Measurements from ENCODE around the gene COBL.
"Not testable (repeated sequence)": the region's sequence is repeated elsewhere in the genome, so short reads cannot be mapped to it uniquely, and the experiment has no call there.

Gene COBL

GRCh38 chr7:51227861-51228260 is 88.7 kb downstream of the COBL start:
- no peak for DNase-seq

GRCh38 chr7:51226916-51227535 is 89.6 kb downstream of the COBL start:
- DNase-seq: no peak

GRCh38 chr7:51226063-51226755 is 90.4 kb downstream of the COBL start:
- DNase-seq: no peak

- DNase-seq: no peak
These were observed 91.6 kb downstream of the COBL start for GRCh38 chr7:51224811-51225595.

GRCh38 chr7:51223505-51223904 is 93.1 kb downstream of the COBL start:
- no peak for DNase-seq

- no peak for DNase-seq
These were observed 93.7 kb downstream of the COBL start for GRCh38 chr7:51222916-51223315.

GRCh38 chr7:51220226-51220625 is 96.4 kb downstream of the COBL start:
- no peak for DNase-seq

- DNase-seq: no peak
These were observed 97.2 kb downstream of the COBL start for GRCh38 chr7:51219261-51219988.

- DNase-seq: no peak
These were observed 98.8 kb downstream of the COBL start for GRCh38 chr7:51217804-51218203.

- DNase-seq: no peak
These were observed 102.5 kb downstream of the COBL start for GRCh38 chr7:51214098-51214497.

- peak; percentile 85 for DNase-seq
These were observed 103.0 kb downstream of the COBL start for GRCh38 chr7:51213618-51214017.

- no peak for DNase-seq
These were observed 105.8 kb downstream of the COBL start for GRCh38 chr7:51210766-51211165.

GRCh38 chr7:51209426-51209825 is 107.2 kb downstream of the COBL start:
- DNase-seq: no peak

GRCh38 chr7:51208125-51208524 is 108.5 kb downstream of the COBL start:
- DNase-seq: not testable (repeated sequence)

GRCh38 chr7:51198654-51199053 is 118.0 kb downstream of the COBL start:
- no peak for DNase-seq

GRCh38 chr7:51190969-51191368 is 125.6 kb downstream of the COBL start:
- no peak for DNase-seq

GRCh38 chr7:51189777-51190176 is 126.8 kb downstream of the COBL start:
- no peak for DNase-seq

GRCh38 chr7:51188987-51189386 is 127.6 kb downstream of the COBL start:
- no peak for DNase-seq

GRCh38 chr7:51187941-51188340 is 128.7 kb downstream of the COBL start:
- DNase-seq: no peak

GRCh38 chr7:51186531-51186930 is 130.1 kb downstream of the COBL start:
- peak; percentile 51 for DNase-seq

GRCh38 chr7:51182636-51183166 is 133.9 kb downstream of the COBL start:
- peak; percentile 23 for DNase-seq

- DNase-seq: no peak
These were observed 136.5 kb downstream of the COBL start for GRCh38 chr7:51180092-51180491.

- no peak for DNase-seq
These were observed 140.6 kb downstream of the COBL start for GRCh38 chr7:51175992-51176388.
